ENCODE data around the gene S100A14.

S100A14 gene

GRCh38 chr1:153616917-153617311, 789 bp upstream of the S100A14 start:
- DNase-seq (ENCODE audit: low read depth), result no peak
- H3K4me3 ChIP-seq (ENCODE audit: low read length), result no peak overlapping the region

GRCh38 chr1:153615406-153615805, 719 bp downstream of the S100A14 start:
- H3K4me3 ChIP-seq (ENCODE audit: low read length), result no peak overlapping the region
- DNase-seq (ENCODE audit: low read depth), result no peak
- no peak for TF ChIP-seq CTCF (conservative IDR thresholded peaks at IDR 0.05; ENCODE audit: low read length)

More at GRCh38 chr1:153616917-153617311, 789 bp upstream of the S100A14 start:
- no peak for TF ChIP-seq CTCF (conservative IDR thresholded peaks at IDR 0.05; ENCODE audit: low read length)

GRCh38 chr1:153614906-153615305, 1.2 kb downstream of the S100A14 start:
- no peak for TF ChIP-seq CTCF (conservative IDR thresholded peaks at IDR 0.05; ENCODE audit: low read length)
- DNase-seq (ENCODE audit: low read depth), result no peak
- H3K4me3 ChIP-seq (ENCODE audit: low read length), result no peak overlapping the region

- no peak for DNase-seq (ENCODE audit: low read depth)
- peak; percentile 38 for TF ChIP-seq CTCF (conservative IDR thresholded peaks at IDR 0.05; ENCODE audit: low read length)
- no peak overlapping the region for H3K4me3 ChIP-seq (ENCODE audit: low read length)
Observed at GRCh38 chr1:153614189-153614900, 1.8 kb downstream of the S100A14 start.

GRCh38 chr1:153613406-153613805, 2.7 kb downstream of the S100A14 start:
- TF ChIP-seq CTCF (conservative IDR thresholded peaks at IDR 0.05; ENCODE audit: low read length), result no peak
- H3K4me3 ChIP-seq (ENCODE audit: low read length), result peak overlapping the region; percentile 95

GRCh38 chr1:153612755-153613331, 3.3 kb downstream of the S100A14 start, which contains the start of gene S100A16:
TSS of gene S100A16 (minus strand) at chr1:153613137. CDS start at chr1:153608151, 4,986 bp downstream.
- H3K4me3 ChIP-seq (ENCODE audit: low read length), result peak within 1 kb of the TSS; percentile 95
- peak; percentile 73 for DNase-seq (ENCODE audit: low read depth)
- TF ChIP-seq CTCF (conservative IDR thresholded peaks at IDR 0.05; ENCODE audit: low read length), result no peak

More at GRCh38 chr1:153613406-153613805, 2.7 kb downstream of the S100A14 start:
- DNase-seq (ENCODE audit: low read depth), result no peak
